Calu3 (cell line): Measurements from ENCODE around the gene LUZP1. TPM values are rescaled to one million over a fixed set of nuclear protein-coding genes. Genes with fewer than 3 reads are reported as not detected.

Experiments used
- BruUV-seq: library from RNA; stranded (reverse); fragments of 400-500 nt; replicated peaks from 2 replicates; lab custom pipeline; 2021; lab: Mats Ljungman, UMichigan
- CTCF ChIA-PET: fragments of 300-600 bp; sonication (Branson Sonifier 250); formaldehyde crosslinking; loops from one replicate; lab custom pipeline; 2022; ENCODE audit warnings: antibody characterized with exemption; lab: Charles Lee
- DNase-seq: peaks from one replicate; pipeline ENCODE4 v3.0.0; 2022
- H3K27ac Mint-ChIP-seq: one replicate; pipeline ENCODE4 v1.8.0; 2022; ENCODE audit warnings: mixed read lengths; ENCODE audit not compliant: unreplicated experiment
- H3K27me3 Mint-ChIP-seq: one replicate; pipeline ENCODE4 v1.8.0; 2022; ENCODE audit warnings: mixed read lengths; ENCODE audit not compliant: unreplicated experiment
- H3K36me3 Mint-ChIP-seq: one replicate; pipeline ENCODE4 v1.8.0; 2022; ENCODE audit warnings: mild to moderate bottlenecking, moderate library complexity, mixed read lengths; ENCODE audit not compliant: insufficient read depth, unreplicated experiment
- H3K4me1 Mint-ChIP-seq: one replicate; pipeline ENCODE4 v1.8.0; 2022; ENCODE audit warnings: mild to moderate bottlenecking, low read depth, mixed read lengths; ENCODE audit not compliant: unreplicated experiment
- H3K4me3 Mint-ChIP-seq: one replicate; pipeline ENCODE4 v1.8.0; 2022; ENCODE audit warnings: mild to moderate bottlenecking, low read depth, moderate library complexity, mixed read lengths; ENCODE audit not compliant: unreplicated experiment
- H3K9me3 Mint-ChIP-seq: one replicate; pipeline ENCODE4 v1.8.0; 2022; ENCODE audit warnings: low read depth, mixed read lengths; ENCODE audit not compliant: unreplicated experiment
- intact Hi-C: fragments of 100-400 bp; cut with micrococcal nuclease; formaldehyde crosslinking; loops from one replicate; pipeline ENCODE4 v1.10.0; 2022; ENCODE audit not compliant: unreplicated experiment
- total RNA-seq: library from RNA; stranded (reverse); gene quantifications from 2 replicates; pipeline ENCODE4 v1.2.3, GENCODE V29; 2022
- TF ChIP-seq, protein P1 (sequence below): fragments of 200-600 bp; IDR thresholded peaks from one replicate; pipeline ENCODE4 v1.8.0; 2022; ENCODE audit warnings: antibody characterized with exemption; ENCODE audit not compliant: unreplicated experiment

The LUZP1 gene
- total RNA-seq, 1 experiment from 2014 or later, result 17.4 TPM

- BruUV-seq, result no TSS peak
- H3K27me3 Mint-ChIP-seq, result no peaks in the 10 kb centered on the region
- H3K4me1 Mint-ChIP-seq, result peaks cover 33% of the 10 kb centered on the region
- intact Hi-C loops, result loop anchor here (2.0 kb wide), 1 partner anchor 77 kb away; no protein-coding TSS in a partner anchor
- no peak overlapping the region for H3K4me3 Mint-ChIP-seq
- no peak overlapping the region for H3K27ac Mint-ChIP-seq
- no peaks in the 10 kb centered on the region for H3K36me3 Mint-ChIP-seq
- no peaks in the 10 kb centered on the region for H3K9me3 Mint-ChIP-seq
- DNase-seq, result no peak
- CTCF ChIA-PET, result interaction anchor here (0.6 to 0.8 kb wide), 2 partner anchors 83 to 499 kb away, joined by 3 read pairs; no protein-coding TSS in a partner anchor
- TF ChIP-seq, protein P1, sequence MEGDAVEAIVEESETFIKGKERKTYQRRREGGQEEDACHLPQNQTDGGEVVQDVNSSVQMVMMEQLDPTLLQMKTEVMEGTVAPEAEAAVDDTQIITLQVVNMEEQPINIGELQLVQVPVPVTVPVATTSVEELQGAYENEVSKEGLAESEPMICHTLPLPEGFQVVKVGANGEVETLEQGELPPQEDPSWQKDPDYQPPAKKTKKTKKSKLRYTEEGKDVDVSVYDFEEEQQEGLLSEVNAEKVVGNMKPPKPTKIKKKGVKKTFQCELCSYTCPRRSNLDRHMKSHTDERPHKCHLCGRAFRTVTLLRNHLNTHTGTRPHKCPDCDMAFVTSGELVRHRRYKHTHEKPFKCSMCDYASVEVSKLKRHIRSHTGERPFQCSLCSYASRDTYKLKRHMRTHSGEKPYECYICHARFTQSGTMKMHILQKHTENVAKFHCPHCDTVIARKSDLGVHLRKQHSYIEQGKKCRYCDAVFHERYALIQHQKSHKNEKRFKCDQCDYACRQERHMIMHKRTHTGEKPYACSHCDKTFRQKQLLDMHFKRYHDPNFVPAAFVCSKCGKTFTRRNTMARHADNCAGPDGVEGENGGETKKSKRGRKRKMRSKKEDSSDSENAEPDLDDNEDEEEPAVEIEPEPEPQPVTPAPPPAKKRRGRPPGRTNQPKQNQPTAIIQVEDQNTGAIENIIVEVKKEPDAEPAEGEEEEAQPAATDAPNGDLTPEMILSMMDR, result no peak
Measured at GRCh38 chr1:23101887-23102286, 66.8 kb downstream of the LUZP1 start.

DNA sequence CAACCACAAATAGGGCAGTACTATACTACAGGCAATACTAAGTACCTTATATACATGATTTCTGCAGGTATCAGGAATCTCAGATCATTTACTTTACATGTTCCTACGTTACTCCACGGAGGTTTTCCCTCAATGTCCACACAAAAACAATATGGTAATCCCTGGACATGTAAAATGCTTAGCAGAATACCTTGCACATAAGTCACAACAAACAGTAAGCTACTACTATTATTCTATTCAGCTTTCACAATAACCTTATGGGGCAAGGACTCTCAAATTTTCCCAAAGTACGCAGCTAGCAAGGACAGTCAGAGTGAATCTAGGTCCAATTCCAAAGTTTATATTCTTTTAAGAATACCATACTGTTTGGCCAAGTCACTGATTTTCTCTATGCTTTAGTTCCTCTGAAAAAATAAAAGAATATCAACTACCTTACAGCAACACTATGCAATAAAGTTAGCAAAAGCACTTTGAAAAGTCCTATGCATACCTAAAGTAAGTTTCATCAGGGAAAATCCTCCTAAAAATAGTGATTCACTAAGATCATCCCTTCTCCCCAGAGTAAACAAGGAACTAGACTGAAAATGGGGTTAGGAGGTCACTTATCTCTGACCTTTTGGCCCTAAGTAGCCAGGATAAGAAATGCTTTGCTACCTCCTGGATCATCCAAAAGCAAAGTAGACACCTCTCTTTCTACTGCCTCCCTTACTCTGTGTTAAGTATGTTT lies 67.4 kb downstream of the LUZP1 start:
- no peaks in the 10 kb centered on the region for H3K36me3 Mint-ChIP-seq
- DNase-seq, result no peak
- no TSS peak for BruUV-seq
- CTCF ChIA-PET, result interaction anchor here (0.6 to 4.5 kb wide), 3 partner anchors 9 to 500 kb away, joined by 3 to 54 read pairs (median 3); no protein-coding TSS in a partner anchor
- peaks cover 34% of the 10 kb centered on the region for H3K4me1 Mint-ChIP-seq
- H3K9me3 Mint-ChIP-seq, result no peaks in the 10 kb centered on the region
- H3K27me3 Mint-ChIP-seq, result no peaks in the 10 kb centered on the region
- H3K27ac Mint-ChIP-seq, result no peak overlapping the region
- TF ChIP-seq, protein P1, result no peak
- H3K4me3 Mint-ChIP-seq, result no peak overlapping the region
- intact Hi-C loops, result loop anchor here (2.0 kb wide), 1 partner anchor 78 kb away; no protein-coding TSS in a partner anchor

DNA sequence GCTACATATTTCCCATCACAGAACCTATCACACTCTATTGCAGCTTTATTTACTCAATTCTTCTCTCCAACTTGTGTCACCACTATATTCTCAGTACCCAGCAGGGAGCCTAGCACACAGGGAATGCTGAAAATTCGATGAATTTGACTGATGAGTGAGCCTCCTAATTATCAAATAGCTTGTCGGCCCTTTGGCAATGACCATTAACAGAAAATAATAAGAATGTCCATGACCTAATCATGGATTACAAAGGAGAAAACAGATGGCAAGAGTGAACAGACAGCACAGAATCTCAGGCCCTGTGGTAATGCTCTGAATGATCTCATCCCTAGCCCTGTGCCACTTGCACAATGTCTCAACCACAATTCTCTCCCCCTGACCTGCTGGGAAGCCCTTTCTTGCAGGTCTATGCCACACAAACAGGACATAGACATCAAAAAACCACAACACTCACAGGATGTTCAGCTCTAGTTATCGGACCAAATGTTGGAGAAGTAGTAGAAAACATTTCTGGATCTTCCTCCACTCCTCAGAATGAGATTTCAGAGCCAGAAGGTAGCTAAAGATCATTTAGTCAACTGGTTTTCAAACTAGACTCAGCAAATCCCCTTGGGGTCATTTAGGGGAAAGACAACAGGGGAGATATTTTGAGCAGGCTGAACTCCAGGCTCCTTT lies 68.4 kb downstream of the LUZP1 start:
- H3K9me3 Mint-ChIP-seq, result no peaks in the 10 kb centered on the region
- H3K27ac Mint-ChIP-seq, result no peak overlapping the region
- H3K36me3 Mint-ChIP-seq, result no peaks in the 10 kb centered on the region
- CTCF ChIA-PET, result interaction anchor here (0.6 to 4.5 kb wide), 3 partner anchors 10 to 84 kb away, joined by 3 to 54 read pairs (median 4); no protein-coding TSS in a partner anchor
- H3K27me3 Mint-ChIP-seq, result no peaks in the 10 kb centered on the region
- no peak for DNase-seq
- H3K4me1 Mint-ChIP-seq, result peaks cover 41% of the 10 kb centered on the region
- no peak overlapping the region for H3K4me3 Mint-ChIP-seq
- intact Hi-C loops, result loop anchor here (2.0 kb wide), 1 partner anchor 79 kb away; no protein-coding TSS in a partner anchor
- no TSS peak for BruUV-seq
- TF ChIP-seq, protein P1, result no peak

- no TSS peak for BruUV-seq
- DNase-seq, result no peak
- Mint-ChIP-seq H3K27ac (no peak overlapping the region), H3K4me3 (no peak overlapping the region), H3K9me3 (no peaks in the 10 kb centered on the region), H3K27me3 (no peaks in the 10 kb centered on the region), H3K4me1 (peaks cover 41% of the 10 kb centered on the region), H3K36me3 (no peaks in the 10 kb centered on the region)
- CTCF ChIA-PET, result interaction anchor here (0.9 to 4.5 kb wide), 3 partner anchors 78 to 87 kb away, joined by 3 to 54 read pairs (median 6); no protein-coding TSS in a partner anchor
- intact Hi-C loops, result no loop called here
- TF ChIP-seq, protein P1, result no peak
Measured at GRCh38 chr1:23099171-23099536, 69.5 kb downstream of the LUZP1 start.
